ENCODE results near the gene THTPA.

- TF ChIP-seq POLR2A (IDR thresholded peaks at IDR 0.05) = no peak
- TF ChIP-seq CTCF (IDR thresholded peaks at IDR 0.05) = peak in 1 of 6 experiments; percentile 15
Measured at GRCh38 chr14:23568600-23569331, 12.7 kb downstream of the THTPA start.
